GM21619 (cell line): ENCODE results near the gene TMEM250.

Experiments used
- ATAC-seq: cut with Tn5 transposase; IDR thresholded peaks from one replicate; pipeline ENCODE4 v1.9.1; 2021; ENCODE audit not compliant: unreplicated experiment

Gene TMEM250

GRCh38 chr9:136133191-136133958 lies 14.7 kb upstream of the TMEM250 start:
- ATAC-seq: no peak

GRCh38 chr9:136132512-136133050 lies 13.9 kb upstream of the TMEM250 start:
- no peak for ATAC-seq

GRCh38 chr9:136131629-136132511 lies 13.2 kb upstream of the TMEM250 start:
- no peak for ATAC-seq

DNA sequence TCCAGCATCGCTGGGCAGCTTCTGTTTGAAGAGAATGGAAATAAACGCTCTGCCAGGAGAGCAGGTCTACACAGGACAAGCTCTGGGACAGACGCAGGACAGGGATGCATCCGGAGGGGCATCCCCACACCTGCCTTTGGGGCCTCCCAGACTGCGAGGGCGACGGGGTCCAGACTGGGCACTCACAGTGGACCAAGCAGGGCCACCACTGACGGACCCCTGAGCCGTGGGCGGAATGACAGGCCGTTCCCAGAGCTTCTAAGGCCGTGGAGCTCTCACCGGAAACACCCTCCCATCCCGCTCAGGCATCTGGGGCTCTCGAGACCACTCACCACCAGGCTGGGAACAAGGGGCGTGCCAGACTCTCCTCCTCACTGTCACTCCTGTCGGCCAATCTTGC lies 10.5 kb upstream of the TMEM250 start:
- ATAC-seq: no peak

DNA sequence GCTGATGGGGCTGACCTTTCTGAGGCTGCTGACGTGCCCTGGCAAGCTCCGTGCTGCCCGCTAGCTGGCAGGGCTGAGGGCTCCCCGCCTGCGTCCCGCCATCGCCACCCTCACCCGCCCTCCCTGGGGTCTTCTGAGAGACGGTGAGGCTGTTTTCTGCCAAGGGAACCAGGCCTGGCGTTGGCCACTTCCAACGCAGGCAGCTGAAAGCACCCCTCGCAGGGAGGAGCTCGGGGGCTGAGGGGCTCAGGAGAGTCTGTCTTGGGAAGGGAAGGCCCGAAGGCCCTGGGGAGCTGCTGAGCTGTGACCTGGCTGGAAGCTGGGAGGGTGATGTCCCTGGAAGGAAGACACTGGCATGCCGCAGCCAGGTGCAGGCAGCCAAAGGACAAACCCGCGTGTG lies 9.8 kb upstream of the TMEM250 start:
- no peak for ATAC-seq

- no peak for ATAC-seq
These were observed 8.6 kb upstream of the TMEM250 start for GRCh38 chr9:136127313-136127712.

GRCh38 chr9:136124976-136125692 lies 6.5 kb upstream of the TMEM250 start:
- ATAC-seq: no peak

- ATAC-seq: no peak
These were observed 4.0 kb upstream of the TMEM250 start for GRCh38 chr9:136122425-136123383.

- no peak for ATAC-seq
These were observed 3.1 kb upstream of the TMEM250 start for GRCh38 chr9:136121801-136122200.

GRCh38 chr9:136120438-136120844 lies 1.8 kb upstream of the TMEM250 start:
- no peak for ATAC-seq

DNA sequence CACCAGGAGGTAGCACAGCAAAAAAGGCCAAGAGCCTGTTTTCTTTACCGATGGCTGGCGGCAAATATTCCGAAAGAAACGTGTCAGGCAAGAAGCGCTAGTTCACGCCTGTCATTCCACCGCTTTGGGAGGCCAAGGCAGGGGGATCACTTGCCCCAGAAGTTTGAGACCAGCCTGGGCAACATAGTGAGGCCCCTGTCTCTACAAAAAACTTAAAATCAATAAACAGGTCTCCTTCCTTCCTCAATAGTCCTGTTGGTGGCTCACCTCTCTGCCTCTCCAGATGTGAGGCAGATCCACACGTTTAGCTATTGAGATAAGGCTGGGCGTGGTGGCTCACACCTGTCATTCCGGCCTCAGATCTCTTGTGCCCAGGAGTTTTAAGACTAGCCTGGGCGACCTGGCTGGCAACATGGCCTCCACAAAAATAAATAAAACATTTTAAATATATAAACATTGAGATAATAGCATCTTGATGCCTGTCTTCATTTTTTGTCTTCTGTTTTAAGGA lies 1.3 kb upstream of the TMEM250 start:
- ATAC-seq: no peak

DNA sequence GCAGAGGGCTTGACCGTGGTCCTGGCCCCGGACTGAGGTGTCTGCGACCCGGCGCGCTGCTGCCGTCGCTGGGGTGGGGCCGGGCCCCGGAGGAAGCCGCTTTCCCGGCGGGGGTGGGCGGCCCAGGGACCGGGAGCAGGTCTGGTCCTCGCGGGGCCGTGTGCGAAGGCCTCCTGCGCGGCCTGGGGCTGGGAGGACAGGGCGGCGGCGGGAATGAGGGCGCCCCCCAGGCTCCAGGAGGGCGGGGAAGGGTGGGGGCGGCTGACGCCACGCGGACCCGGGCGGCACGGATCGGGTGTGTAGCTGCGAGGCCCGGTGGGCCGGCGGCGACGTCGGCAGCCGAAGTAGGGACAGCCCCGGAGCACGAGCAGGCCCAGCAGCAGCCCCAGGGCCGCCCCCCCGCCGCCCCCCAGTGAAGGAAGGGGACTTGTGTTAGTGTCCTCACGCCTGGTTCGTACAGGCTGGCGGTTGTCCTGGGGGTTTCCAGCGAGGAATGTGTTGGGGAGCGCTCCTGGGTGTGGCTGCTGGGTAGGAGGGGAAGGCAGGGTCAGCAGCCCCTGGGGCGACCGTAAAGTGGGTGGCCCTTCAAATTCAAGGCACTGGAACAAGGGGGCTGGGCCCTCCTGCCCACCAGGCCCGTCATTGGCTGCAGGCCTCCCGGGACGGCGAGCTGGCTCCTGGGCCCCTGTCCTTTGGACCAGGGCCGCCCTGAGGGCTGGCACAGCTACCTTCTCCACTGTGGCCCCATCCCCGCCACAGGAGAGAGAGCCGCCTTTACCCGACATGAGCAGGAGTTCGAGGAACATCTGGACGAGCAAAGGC lies 597 bp upstream of the TMEM250 start:
- ATAC-seq: peak; percentile 6

- peak; percentile 16 for ATAC-seq
These were observed 757 bp downstream of the TMEM250 start for GRCh38 chr9:136117916-136118319.

GRCh38 chr9:136117291-136117915 lies 1.3 kb downstream of the TMEM250 start:
- no peak for ATAC-seq

DNA sequence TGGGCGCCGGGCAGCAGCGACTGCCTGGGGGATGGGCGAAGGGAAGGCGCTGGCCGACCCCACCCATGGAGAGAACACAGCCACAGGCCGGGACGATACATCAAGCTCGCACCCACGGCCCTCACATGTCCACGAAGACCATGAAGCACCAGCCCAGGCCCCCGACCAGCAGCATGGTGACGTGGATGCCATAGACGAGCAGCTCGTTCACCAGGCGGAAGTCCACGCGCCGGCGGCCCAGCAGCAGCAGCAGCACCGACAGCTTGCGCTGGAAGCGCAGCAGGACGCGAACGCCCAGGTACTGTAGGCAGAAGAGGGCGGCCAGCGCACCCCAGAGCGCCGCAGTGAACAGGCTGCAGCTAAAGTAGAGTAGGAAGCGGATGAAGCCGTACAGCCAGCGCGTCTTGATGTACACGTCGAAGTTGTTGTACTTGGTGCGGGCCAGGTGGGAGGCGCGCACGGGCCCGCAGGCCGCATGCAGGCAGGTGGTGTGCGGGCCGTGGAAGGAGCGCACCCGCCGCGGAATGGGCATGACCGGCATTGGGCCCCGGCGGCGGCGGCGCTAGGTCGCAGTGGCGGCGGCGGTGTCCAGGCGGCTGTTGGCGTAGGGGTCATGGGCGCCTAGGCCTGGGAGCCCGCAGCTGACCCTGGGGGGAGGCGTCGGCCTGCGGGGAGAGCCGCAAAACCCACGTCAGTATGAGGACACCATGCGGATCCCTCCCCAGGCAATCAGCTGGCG lies 2.1 kb downstream of the TMEM250 start:
- ATAC-seq: no peak

- no peak for ATAC-seq
These were observed 2.9 kb downstream of the TMEM250 start for GRCh38 chr9:136115641-136116359.

GRCh38 chr9:136115206-136115605 lies 3.5 kb downstream of the TMEM250 start:
- no peak for ATAC-seq
